OCI-LY7 (cell line): Measurements from ENCODE around the gene PIM2. TPM values are rescaled to one million over a fixed set of nuclear protein-coding genes. Genes with fewer than 3 reads are reported as not detected.

Experiments
- BruUV-seq: library from RNA; stranded (reverse); fragments of 400-500 nt; replicated peaks from 2 replicates; lab custom pipeline; 2021; lab: Mats Ljungman, UMichigan
- CTCF ChIA-PET: fragments of 300-600 bp; sonication (Branson Sonifier 250); formaldehyde crosslinking; loops from one replicate; lab custom pipeline; 2022; ENCODE audit warnings: antibody characterized with exemption; ENCODE audit not compliant: unreplicated experiment; lab: Charles Lee
- POLR2A ChIA-PET: fragments of 300-600 bp; sonication (Branson Sonifier 250); formaldehyde crosslinking; loops from one replicate; lab custom pipeline; 2022; ENCODE audit warnings: antibody characterized with exemption; lab: Charles Lee
- DNase-seq: peaks from one replicate; pipeline ENCODE4 v3.0.0-alpha.2; 2015; ENCODE audit warnings: low spot score
- H2AFZ ChIP-seq: fragments of 200-600 bp; sonication (generic), shearing (Covaris generic); 2 replicates; pipeline ENCODE4 v1.6.1; 2014; ENCODE audit warnings: mild to moderate bottlenecking, antibody characterized with exemption, low read length, moderate library complexity
- H3K27ac ChIP-seq: fragments of 200-600 bp; sonication (generic); 2 replicates; pipeline ENCODE4 v1.5.1; 2014; ENCODE audit warnings: mixed run types, low read depth, mild to moderate bottlenecking, moderate library complexity, low read length, inconsistent platforms; ENCODE audit not compliant: poor library complexity, severe bottlenecking
- H3K36me3 ChIP-seq: fragments of 200-600 bp; sonication (generic); 2 replicates; pipeline ENCODE4 v1.6.1; 2014; ENCODE audit warnings: mild to moderate bottlenecking, antibody characterized with exemption, low read length, moderate library complexity, mixed read lengths; ENCODE audit not compliant: insufficient read depth
- H3K4me1 ChIP-seq: fragments of 200-600 bp; sonication (generic); 2 replicates; pipeline ENCODE4 v1.5.1; 2014; ENCODE audit warnings: mild to moderate bottlenecking, low read length; ENCODE audit not compliant: insufficient read depth, poor library complexity, severe bottlenecking
- H3K4me2 ChIP-seq: fragments of 200-600 bp; sonication (generic); 2 replicates; pipeline ENCODE4 v1.6.1; 2014; ENCODE audit warnings: mild to moderate bottlenecking, low read length
- H3K4me3 ChIP-seq: fragments of 200-600 bp; sonication (generic); 2 replicates; pipeline ENCODE4 v1.5.1; 2014; ENCODE audit warnings: mild to moderate bottlenecking, low read depth, low read length; ENCODE audit not compliant: poor library complexity, severe bottlenecking
- H3K79me2 ChIP-seq: fragments of 200-600 bp; sonication (generic); 2 replicates; pipeline ENCODE4 v1.6.1; 2016; ENCODE audit warnings: low read depth, mild to moderate bottlenecking, low read length, moderate library complexity, mixed read lengths; ENCODE audit not compliant: insufficient read depth
- H3K9me2 ChIP-seq: fragments of 200-600 bp; sonication (generic); 2 replicates; pipeline ENCODE4 v1.6.1; 2016; ENCODE audit warnings: mild to moderate bottlenecking, low read length, mixed read lengths; ENCODE audit not compliant: insufficient read depth
- H3K9me3 ChIP-seq: fragments of 200-600 bp; sonication (generic); 2 replicates; pipeline ENCODE4 v1.6.1; 2014; ENCODE audit warnings: mild to moderate bottlenecking, mixed run types, low read length, mixed read lengths
- H4K20me1 ChIP-seq: fragments of 200-600 bp; sonication (generic); 2 replicates; pipeline ENCODE4 v1.6.1; 2014; ENCODE audit warnings: mild to moderate bottlenecking, antibody characterized with exemption, low read length, moderate library complexity, mixed read lengths; ENCODE audit not compliant: insufficient read depth
- EZH2phosphoT487 ChIP-seq: fragments of 200-600 bp; sonication (generic); IDR thresholded peaks from 2 replicates; pipeline ENCODE4 v1.6.1; 2018; ENCODE audit warnings: low read depth, borderline replicate concordance, mild to moderate bottlenecking, mixed run types, antibody characterized with exemption, low read length, moderate library complexity, mixed read lengths
- intact Hi-C: fragments of 100-400 bp; cut with micrococcal nuclease; formaldehyde crosslinking; loops from one replicate; pipeline ENCODE4 v1.10.0; 2022; ENCODE audit not compliant: unreplicated experiment
- total RNA-seq, 2 experiments: library from RNA; depleted of rRNA in 1 of 2; stranded (reverse); fragments of >200 nt in 1 of 2; shearing (Covaris generic) in 1 of 2; gene quantifications; 2 replicates each; pipeline ENCODE4 v1.2.3, GENCODE V29; 2014 to 2022
- TF ChIP-seq, protein P1 (sequence below): fragments of 200-600 bp; sonication (generic); conservative IDR thresholded peaks from 2 replicates; pipeline ENCODE4 v1.5.1; 2014; ENCODE audit warnings: mild to moderate bottlenecking, antibody characterized with exemption, low read length, moderate library complexity, mixed read lengths

Gene PIM2
- total RNA-seq, 2 experiments from 2014 or later, result 60.3 to 148 TPM

DNA sequence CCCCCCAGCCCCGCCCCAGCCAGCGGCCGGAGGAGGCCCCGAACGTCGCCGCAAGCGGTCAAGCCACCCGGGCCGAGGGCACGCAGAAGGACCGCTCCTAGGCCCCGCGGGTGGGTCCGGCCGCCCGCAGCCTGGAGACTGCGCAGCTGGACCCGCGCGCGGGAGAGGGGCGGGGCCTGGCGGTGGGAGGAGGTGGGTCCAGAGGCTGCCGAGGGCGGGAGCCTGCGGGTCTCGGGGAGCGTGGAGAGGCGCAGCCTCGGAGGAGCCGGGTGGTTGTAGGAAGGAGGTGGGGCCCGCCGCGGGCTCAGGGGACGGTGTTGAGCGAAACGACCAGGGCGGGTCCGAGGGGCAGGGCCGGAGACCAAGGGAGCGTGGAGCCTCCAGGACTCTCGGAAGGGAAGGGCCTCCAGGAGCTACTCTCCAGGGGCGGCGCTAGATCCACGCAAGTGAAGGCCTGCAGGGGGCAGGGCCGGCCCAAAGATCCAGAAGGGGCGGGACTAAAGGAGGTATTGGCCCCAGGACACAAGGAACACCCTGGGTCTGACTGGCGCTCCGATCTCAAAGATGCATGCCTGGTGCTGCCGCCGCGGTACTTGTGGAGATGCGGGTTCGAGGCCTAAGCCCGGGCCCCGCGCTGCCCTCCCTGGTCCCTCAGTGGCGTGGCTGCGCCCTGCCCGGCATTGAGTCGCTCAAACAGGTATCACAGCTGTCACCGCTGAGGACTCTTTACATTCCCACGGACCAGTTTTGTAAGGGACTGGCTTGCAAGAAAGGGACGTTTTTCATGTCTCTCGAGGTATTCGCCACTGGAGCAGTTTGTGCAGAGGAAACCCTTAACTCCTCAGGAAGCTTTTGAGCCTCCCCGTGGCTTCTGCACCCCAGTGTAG, 27.2 kb downstream of the PIM2 start:
- H2AFZ ChIP-seq, result no peak overlapping the region; the same call in 1 of the 2 replicates
- peak overlapping the region; percentile 52 for H3K4me3 ChIP-seq
- ChIA-PET CTCF (interaction anchor here (0.6 kb wide), 1 partner anchor 10 kb away, joined by 4 read pairs; no protein-coding TSS in a partner anchor), POLR2A (no interaction called here)
- no peaks in the 10 kb centered on the region for H3K9me2 ChIP-seq
- BruUV-seq, result no TSS peak
- peaks cover 4% of the 10 kb centered on the region; the same call in 1 of the 2 replicates for H4K20me1 ChIP-seq
- peaks cover 23% of the 10 kb centered on the region for H3K4me1 ChIP-seq
- H3K4me2 ChIP-seq, result peak overlapping the region; percentile 58
- H3K9me3 ChIP-seq, result no peaks in the 10 kb centered on the region
- no peak for TF ChIP-seq EZH2phosphoT487
- TF ChIP-seq, protein P1, sequence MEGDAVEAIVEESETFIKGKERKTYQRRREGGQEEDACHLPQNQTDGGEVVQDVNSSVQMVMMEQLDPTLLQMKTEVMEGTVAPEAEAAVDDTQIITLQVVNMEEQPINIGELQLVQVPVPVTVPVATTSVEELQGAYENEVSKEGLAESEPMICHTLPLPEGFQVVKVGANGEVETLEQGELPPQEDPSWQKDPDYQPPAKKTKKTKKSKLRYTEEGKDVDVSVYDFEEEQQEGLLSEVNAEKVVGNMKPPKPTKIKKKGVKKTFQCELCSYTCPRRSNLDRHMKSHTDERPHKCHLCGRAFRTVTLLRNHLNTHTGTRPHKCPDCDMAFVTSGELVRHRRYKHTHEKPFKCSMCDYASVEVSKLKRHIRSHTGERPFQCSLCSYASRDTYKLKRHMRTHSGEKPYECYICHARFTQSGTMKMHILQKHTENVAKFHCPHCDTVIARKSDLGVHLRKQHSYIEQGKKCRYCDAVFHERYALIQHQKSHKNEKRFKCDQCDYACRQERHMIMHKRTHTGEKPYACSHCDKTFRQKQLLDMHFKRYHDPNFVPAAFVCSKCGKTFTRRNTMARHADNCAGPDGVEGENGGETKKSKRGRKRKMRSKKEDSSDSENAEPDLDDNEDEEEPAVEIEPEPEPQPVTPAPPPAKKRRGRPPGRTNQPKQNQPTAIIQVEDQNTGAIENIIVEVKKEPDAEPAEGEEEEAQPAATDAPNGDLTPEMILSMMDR, result peak; percentile 66
- intact Hi-C loops, result loop anchor here (5.0 to 10.0 kb wide), 2 partner anchors 87 to 244 kb away; partner anchors contain the start of gene HDAC6
- peaks cover 16% of the 10 kb centered on the region for H3K79me2 ChIP-seq
- H3K27ac ChIP-seq, result no peak overlapping the region
- H3K36me3 ChIP-seq, result peaks cover 15% of the 10 kb centered on the region; the same call in 1 of the 2 replicates
- DNase-seq, result peak; percentile 67

DNA sequence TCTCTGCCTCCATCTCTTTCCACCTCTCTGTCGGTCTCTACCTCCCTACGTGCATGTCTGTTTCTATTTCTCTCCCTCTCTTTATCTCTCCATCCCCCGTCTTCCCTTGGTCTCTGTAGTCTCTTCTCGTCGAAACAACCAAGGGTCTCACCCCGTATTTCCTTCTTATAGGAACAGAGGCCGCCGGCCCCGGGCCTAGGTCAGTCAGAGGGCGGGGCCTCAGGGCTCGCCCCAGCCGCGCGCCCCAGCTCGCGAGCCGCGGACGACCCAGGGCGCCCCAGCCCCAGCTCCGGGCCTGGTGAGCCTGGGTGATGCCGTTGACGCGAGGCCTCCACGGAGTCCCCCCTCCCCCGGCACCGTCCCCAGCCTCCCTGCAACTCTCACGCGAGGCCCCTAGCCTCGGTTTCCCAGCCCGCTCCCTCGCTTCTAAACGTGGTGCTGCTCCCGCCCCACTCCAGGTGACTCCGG, 27.9 kb downstream of the PIM2 start:
- Histone ChIP-seq H4K20me1 (no peaks in the 10 kb centered on the region), H3K27ac (no peak overlapping the region), H2AFZ (peak overlapping the region; percentile 41; the same call in 1 of the 2 replicates), H3K9me3 (no peaks in the 10 kb centered on the region), H3K4me1 (peaks cover 17% of the 10 kb centered on the region), H3K4me2 (peak overlapping the region; percentile 58), H3K79me2 (peaks cover 9% of the 10 kb centered on the region), H3K36me3 (peaks cover 15% of the 10 kb centered on the region; the same call in 1 of the 2 replicates), H3K4me3 (peak overlapping the region; percentile 52), H3K9me2 (no peaks in the 10 kb centered on the region)
- no peak for DNase-seq
- no TSS peak for BruUV-seq
- POLR2A ChIA-PET, result interaction anchor here (0.8 kb wide), 1 partner anchor 55 kb away, joined by 3 read pairs; no protein-coding TSS in a partner anchor
- TF ChIP-seq, protein P1, result no peak
- TF ChIP-seq EZH2phosphoT487, result no peak
- CTCF ChIA-PET, result interaction anchor here (0.6 kb wide), 1 partner anchor 11 kb away, joined by 4 read pairs; no protein-coding TSS in a partner anchor
- intact Hi-C loops, result loop anchor here (5.0 to 10.0 kb wide), 2 partner anchors 86 to 244 kb away; partner anchors contain the start of gene HDAC6
